ENCODE results near the gene ATG101.

Gene ATG101, protein sequence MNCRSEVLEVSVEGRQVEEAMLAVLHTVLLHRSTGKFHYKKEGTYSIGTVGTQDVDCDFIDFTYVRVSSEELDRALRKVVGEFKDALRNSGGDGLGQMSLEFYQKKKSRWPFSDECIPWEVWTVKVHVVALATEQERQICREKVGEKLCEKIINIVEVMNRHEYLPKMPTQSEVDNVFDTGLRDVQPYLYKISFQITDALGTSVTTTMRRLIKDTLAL

DNA sequence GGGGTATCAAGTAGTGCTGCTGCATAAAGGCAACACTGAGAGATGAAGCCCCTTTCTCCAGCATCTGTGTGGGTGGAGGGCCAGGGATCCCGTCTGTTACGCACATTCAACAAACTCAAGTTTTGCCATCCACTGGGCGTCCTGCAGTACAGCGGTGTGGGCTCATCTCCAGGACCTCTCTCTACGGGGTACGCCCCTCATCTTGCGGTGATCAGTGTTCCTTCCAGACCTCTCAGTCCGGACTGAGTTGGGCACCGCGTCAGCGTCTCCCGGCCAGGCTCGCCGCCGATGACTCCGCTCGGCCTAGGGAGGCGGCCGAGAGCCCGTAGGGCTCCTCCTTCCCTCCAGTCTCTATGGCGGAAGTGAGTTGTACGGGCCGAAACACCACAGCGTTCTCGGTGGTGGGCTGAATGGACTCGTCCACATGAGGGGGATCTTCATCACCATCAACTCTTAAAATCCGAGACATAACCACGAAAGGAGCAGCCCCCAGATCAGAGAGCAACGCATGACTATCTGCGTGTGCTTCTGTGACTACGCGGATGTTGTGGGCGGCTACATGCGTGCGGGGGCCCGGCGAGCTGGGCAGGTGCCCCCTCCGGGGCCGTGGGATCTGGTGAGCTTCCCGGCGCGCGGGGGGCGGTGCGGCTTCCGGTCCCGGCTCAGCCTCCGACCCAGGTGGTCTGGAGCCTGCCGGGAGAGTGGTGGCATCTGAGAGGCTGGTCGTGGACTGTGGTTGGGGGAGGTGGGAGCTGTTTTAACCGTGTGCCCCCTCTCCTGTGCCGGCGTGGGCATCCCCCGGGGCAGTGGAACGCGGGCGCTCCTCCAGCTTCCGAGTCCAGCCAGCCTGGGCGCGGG is at the start of gene ATG101:
Gene ATG101 (plus strand): TSS at position 652 of the 858 bp plus-strand sequence. CDS start 3,673 bp downstream, outside the sequence.
- peak; percentile 76 to 80 (median 77) for DNase-seq (ENCODE audit: low read depth in 3 of 3)

DNA sequence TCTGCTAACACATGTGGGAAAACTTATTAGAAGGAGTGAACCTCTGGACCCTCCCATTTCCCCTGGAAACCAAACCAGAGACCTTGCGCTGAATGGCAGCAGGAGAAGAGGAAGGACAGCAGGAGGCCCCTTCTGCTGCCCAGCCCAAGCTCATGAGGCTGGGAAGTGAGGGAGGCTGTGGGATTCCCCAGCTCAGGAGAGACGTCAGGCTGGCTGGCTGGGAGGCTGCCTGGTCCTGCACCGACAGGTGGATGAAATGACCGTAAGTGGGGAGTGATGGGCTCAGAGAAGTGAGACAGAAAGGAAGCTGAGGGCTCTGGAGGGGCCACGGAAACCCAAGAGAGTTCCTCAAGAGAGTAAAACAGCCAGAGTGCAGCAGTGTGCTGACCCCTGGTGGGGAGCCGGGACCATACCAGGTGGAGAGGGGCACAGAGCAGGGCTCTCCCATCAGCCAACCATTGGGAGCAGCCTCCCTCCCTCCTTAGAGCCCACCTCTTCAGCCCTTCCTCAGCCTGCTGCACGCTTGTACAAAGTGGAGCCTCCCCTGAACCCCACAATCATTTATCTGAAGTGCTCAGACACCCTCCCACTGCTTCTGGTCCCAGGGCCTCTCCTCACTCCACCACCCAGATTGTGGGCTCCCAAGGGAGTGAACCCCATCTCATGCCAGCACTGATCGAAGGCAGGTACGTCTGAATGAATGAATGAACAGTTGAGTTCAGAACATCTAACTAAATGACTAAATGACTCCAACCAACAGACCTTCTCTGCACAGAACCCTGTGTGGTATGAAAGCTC is 49.0 kb upstream of the ATG101 start:
- peak in 2 of 3 experiments; percentile 46 to 49 for DNase-seq (ENCODE audit: low read depth in 3 of 3)

DNA sequence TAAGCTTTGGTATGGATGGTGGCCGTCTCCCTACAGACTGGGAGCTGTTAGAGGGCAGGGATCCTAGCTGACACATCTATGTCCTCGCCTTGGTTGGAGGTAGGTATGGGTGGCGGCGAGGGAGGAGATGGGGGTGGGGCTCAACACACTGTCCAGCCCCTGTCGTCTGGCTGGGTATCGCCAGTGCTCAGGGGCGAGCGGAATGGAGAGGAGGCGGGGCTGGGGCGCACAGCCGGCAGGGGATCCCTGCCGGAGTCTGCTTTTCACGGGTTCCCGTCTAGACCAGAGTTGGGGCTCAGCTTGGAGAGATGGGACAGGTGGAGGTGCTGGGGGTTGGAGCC is 47.0 kb upstream of the ATG101 start:
- no peak for DNase-seq (ENCODE audit: low read depth in 3 of 3)

DNA sequence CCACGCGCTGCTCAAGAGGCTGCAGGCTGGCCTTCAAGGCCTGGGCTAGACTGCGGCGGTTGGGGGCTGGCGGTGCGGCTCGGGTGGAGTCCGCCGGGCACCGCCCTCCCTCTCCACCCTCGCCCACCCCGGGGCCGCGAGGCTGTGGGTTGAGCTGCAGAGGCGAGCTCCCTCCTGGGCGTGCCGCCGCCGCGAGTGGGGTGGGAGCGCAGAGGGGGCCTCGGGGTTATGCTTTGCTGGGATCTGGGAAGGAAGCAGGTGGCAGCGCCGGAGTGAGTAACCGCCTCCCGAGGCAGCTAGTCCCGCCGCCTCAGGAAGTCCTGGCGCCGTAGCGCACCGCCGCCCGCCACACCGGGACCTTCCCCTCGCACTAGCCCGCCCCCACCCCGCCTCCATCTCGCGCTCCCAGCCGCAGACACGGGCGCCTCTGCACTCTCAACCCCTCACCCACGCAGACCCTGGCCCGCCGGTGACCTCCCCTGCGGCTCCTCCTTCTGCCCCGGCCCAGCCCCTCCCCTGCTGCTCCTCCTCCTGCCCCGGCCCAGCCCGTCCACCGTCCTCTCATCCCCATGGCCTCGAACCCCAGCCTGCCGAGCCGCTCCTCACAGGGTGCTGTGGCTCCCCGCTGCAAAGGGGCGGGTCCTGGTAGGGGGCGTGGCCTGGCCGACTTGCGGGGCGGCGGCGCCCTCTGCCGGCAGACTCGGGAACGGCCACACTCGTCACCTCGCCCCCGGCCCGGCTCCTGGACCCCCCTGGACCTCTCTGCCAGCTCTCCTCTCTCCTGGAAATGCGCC is 46.4 kb upstream of the ATG101 start:
- peak; percentile 81 to 96 (median 86) for DNase-seq (ENCODE audit: low read depth in 3 of 3)

DNA sequence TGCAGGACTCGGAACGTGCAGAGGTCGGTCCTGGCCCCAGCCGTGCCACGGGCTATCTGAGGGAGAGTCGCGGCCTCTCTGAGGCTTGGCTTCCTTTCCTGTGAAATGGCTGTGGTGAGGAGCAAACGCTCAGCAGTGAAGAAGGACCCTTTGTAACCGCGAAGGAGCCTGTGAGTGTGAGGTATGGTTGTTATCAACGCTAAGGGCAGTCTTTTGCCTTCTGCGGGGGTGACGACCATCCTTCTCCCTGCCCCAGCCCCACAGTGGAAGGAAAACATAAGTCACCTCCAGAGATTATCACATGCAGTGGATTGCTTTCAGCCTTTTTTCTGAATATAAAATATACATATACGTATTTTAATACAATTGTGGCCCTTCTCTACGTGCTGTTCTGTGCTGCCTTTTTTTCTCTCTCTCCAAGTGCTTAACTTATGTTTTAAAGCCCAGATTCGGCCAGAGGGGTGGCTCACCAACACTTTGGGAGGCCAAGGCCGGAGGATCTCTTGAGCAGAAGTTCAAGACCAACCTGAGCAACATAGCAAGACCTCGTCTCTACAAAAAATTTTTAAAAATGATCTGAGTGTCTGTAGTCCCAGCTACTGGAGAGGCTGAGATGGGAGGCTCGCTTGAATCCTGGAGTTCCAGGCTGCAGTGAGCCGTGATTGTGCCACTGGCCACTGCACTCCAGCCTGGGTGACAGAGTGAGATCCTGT is 45.6 kb upstream of the ATG101 start:
- no peak for DNase-seq (ENCODE audit: low read depth in 3 of 3)

DNA sequence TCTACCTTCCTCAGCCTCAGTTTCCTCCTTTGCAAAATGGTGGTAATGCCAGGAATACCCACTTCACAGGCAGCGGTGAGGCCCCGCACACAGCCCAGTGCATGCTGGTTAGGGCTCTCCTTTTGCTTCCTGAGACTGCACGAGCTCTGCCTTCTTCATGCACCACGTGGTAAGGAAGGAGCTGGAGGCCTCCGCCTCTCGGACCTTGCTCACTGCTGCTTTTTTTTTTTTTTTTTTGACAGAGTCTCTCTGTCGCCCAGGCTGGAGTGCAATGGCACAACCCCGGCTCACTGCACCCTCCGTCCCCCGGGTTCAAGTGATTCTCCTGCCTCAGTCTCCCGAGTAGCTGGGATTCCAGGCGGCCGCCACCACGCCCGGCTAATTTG is 44.9 kb upstream of the ATG101 start:
- no peak for DNase-seq (ENCODE audit: low read depth in 3 of 3)

DNA sequence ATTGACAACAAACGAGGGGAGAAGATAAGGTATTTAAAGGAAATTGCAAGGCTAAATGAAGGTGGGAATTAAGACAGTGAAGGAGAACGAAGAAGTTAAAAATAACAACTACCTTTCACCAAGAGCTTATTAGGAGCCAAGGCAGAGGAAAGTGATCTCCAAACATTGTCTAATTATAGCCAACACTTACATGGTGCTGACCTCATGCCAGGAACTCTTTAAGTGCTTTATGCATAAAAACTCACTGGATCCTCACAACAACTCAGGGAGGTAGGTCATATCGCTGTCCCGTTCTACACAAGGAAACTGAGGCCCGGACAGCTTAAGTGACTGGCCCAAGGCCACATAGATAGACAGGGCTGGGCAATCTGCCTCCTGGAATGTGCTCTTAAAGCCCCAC is 43.5 kb upstream of the ATG101 start:
- DNase-seq (ENCODE audit: low read depth in 3 of 3) = no peak

DNA sequence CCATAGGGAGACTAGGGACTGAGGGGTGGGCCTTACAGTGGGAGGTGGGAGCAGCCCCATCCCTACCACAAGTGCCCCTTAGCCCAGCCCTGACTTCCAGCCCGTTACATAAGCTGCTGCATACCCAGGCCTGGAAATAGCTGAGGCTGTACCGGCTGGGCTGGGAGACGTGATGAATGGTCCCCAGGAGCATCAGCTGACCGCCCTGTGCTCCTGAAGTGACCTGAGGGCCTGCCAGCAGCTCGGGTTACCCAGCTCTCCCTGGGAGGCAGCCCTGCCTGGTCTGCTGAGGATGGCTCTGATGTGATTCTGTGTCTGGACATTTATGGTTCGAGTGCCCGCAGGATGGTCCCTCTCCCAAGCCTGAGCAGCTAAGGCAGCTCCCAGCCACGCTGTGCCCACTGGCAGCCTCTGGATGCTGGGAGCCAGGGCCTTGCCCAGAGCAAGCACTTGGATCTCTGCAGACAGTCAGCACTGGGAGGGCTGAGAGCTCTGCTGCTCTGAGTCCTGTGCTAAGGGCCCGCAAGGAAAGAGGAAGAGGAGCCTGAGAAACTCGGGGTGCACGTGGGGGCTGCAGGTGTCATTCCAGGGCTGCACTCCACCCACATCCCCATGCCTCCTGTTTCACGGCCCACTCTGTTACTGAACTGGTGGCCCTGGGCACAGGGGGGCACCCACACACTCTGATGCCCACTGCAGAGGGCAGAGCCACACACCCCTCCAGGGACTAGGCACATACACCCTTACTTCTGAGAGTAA is 42.5 kb upstream of the ATG101 start:
- DNase-seq (ENCODE audit: low read depth in 3 of 3) = no peak

DNA sequence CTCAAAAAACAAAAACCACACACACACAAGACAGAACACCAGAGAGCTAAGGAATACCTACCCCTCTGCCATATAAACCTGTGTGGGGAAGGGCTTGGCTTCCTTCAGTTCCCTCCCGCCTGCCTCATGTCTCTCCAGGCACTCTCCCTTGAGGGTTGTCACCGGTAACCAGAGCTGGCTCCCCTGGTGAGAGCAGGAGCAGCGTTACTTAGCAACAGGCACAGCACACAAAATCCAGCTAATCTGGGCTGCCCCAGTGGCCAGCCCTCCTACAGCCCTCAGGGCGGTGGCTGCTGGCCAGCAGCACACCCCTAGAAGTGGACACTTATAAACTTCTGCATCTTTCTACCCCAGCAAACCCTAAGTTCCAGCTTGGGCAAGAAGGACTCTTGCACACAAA is 40.1 kb upstream of the ATG101 start:
- no peak for DNase-seq (ENCODE audit: low read depth in 3 of 3)

DNA sequence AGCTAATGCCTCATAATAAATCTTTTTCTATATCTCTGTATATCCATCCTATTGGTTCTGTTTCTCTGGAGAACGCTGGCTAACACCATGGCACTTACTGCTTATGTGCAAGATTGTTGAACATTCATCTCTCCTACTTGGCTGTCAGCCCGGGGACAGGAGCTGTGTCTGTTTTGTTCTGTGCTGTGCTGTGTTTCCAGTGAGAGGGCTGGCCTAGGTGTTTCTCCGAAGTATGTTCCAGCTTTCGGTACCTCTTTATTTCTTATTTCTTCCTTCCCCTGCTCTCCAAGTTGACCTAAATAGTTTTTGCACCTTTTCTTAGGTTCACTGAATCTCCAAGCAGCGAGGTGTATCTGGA is 37.4 kb upstream of the ATG101 start:
- DNase-seq (ENCODE audit: low read depth in 3 of 3) = no peak

DNA sequence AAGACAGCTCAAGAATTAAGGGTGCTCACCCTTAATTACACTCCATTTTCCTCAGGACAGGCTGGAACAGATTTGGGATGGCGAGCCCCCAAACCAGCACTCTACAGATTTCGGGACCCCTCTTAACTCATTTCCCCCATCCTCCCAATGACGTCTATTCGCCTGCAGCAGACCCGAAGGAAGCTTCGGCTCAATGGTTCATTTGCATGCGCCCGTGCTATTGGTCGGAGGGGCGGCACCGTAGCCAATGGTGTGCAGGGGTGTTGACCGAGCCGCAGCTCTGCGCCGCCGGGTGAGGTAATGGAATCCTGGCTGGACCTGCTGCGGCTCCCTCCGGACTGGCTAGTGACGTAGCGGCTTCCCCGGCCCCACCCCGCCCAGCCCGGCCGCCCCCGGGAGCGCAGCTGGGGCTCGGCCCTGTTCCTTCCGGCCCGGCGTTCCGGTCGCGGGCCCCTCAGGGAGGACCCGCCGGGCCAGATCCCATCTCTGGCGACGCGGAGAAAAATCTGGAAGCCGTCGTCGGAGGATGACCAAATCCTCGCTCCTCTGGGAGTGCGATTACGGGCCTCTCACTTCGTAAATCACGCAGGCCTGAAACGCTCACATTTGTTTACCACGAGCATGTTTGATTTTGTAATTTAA is 36.9 kb upstream of the ATG101 start:
- DNase-seq (ENCODE audit: low read depth in 3 of 3) = peak; percentile 67 to 79 (median 72)

DNA sequence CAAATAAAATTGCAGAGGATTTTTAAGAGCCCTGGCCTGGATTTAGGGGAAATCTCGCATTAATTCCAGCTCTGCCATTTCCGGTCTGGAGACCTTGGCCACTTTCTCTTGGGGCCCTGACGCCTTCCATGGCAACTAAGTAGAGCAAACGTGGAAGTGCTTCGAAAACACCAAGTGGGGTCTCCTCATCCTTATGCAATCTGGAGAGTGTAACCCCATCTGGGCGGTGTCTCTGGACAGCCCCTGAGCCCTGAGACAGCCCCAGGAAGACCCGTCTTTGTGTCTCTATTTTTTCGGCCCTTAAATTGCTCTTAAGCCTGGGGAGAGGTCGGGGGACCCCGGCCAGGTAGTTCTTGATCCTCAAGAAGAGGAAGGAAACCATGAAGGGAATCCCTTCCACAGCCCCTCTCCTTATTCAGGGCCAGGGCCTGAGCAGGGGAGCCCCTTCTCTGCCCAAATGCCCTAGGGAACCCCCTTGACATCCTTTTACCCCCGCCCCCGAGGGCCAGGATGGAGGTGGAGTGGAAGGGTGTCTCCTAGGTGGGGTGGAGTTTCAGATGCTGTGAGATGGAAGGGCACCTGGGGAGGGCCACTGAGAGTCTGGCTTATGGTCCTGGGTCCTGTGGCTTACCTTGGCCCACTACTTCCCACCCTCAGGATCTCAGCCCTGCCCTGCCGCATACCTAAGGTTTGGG is 36.2 kb upstream of the ATG101 start:
- no peak for DNase-seq (ENCODE audit: low read depth in 3 of 3)

DNA sequence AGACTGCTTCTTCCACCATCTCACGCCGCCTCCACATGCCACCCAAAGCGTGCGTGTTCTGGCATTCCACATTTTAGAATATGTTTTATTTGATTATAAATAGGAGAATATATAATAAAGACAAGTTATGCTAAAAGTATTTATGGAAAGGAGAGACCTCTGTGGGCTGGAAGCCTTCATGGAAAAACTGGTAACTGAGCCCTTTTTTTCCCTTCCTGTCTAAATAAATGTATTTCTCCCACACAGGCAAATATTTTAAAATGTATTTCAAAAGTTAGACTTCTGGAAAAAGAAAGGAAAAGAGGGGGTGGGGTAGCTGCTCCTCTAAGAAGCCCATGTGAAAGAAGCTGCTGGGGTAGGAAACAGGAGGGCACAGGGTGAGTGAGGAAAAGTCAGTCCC is 34.6 kb upstream of the ATG101 start:
- no peak for DNase-seq (ENCODE audit: low read depth in 3 of 3)

DNA sequence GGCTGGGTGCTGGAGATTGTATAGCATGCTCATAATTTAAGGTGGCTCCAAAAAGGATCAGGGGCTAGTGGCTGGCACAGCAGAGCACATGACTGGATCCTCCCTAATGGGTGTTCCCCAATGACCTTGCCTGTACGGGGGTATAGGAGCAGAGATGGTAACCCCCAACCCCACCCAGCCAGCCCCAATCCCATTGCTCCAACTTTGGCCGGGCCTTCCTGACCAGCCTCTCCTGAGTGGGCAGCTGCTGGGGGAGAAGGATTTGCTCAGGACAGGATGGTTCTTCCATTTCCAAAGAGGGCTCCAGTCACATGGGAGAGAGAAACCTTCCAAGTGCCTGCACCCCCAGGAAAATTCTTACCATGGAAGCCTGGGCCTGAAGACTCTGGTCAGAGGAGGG is 33.9 kb upstream of the ATG101 start:
- DNase-seq (ENCODE audit: low read depth in 3 of 3) = no peak

DNA sequence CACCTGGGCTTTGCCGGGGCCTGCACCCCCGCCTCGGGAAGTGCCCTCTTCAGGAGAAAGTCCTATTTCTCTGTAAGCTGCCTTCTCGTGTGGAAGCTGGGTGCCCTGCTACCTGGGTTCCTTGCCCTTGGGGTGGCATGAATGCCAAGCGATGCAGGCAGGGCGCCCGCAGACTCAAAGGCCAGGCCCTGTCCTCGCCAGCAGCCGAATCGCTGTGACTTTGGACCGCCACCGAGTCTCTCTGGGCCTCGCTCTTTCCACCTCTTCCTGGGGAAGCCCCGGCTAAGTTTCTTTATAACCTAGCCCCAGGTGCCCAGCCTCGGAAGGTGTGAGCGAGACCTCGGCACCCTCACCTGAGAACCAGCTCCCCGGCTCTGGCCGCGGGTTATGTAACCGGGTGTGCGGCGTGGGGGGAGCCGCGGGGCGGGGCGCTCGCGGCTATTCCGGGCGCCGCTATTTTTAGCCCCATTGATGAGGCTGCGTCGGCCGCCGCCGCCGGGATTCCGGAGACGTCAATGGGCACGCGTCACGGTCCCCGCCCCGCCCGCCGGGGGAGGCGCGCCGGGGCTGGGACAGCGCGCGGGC is 33.1 kb upstream of the ATG101 start:
- peak; percentile 55 to 78 (median 74) for DNase-seq (ENCODE audit: low read depth in 3 of 3)

DNA sequence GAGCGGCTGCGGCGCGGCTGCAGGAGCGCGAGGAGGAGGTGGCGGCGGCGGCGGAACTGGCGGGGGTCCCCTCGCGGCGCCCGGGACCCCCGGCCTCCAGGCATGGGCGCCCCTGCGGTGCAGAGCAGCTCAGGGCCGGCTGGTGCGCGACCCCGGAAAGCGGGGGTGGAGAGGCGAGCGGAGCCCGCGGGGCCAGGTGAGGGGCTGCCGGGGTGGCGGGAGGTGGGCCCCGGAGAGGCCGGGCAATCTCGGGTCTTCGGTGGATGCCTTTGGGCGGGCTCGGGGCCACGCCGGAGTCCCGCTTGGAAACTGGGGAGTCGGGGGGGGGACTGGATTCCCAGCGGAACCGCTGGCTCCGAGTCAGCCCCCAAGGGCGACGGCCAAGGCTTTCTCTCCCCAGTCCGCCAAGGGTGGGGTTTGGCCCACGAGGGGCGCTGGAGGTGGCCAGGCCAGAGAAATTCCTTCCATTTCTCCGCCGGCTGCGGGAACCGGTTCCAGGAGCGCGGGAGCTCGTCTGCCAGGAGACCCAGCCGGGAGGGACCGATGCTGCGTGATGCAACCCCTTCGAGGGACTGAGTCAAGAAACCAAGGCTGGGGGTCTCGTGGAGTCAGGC is 32.4 kb upstream of the ATG101 start:
- DNase-seq (ENCODE audit: low read depth in 3 of 3) = no peak

DNA sequence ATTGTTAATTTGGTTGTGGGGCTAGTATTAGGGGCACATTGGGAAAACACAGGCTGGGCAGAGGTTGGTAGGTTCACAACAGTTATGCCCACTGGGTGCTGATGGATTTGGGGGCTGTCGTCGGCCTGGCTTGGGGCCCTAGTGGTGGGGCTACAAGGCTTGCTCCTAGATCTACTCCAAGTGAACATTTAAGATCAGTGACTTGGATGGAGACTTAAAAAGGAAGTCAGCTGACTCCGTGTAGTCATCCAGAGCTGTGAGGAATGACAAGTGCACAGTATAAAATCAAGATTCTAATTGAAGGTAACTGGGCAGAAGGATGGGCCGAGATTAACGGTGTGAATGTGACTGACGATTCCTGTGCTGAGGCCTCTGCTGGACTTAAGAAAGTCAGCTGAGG is 31.3 kb upstream of the ATG101 start:
- no peak for DNase-seq (ENCODE audit: low read depth in 3 of 3)

DNA sequence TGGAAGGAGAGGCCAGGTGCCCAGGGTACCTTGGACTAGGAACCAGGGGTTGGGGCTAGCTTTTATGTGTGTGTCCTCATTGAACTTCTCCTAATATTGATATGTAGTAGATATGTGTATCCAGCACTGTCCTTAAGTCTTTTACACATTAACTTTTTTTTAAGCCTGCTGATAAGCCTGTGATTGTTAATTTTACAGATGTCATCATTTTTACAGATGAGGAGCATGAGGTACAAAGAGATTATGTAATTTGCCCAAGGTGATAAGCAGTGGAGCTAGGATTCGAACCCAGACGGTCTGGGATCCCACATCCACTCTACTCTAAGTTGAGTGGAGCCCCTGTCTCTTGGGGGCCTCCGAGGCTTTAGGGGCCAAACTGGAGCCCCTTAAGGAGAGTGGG is 28.7 kb upstream of the ATG101 start:
- no peak for DNase-seq (ENCODE audit: low read depth in 3 of 3)
